ENCODE results near the gene LFNG.

Gene LFNG

GRCh38 chr7:2564970-2565540 lies 45.5 kb downstream of the LFNG start:
- in situ Hi-C loops (cut with HindIII; ENCODE audit: low sequenced_read_pairs), result loop anchor here (5.0 to 10.0 kb wide), 4 partner anchors 57 to 240 kb away; no protein-coding TSS in a partner anchor

- in situ Hi-C loops (cut with HindIII; ENCODE audit: low sequenced_read_pairs), result loop anchor here (5.0 to 10.0 kb wide), 4 partner anchors 56 to 238 kb away; no protein-coding TSS in a partner anchor
Observed at GRCh38 chr7:2566348-2566889, 46.8 kb downstream of the LFNG start.

- in situ Hi-C loops (cut with HindIII; ENCODE audit: low sequenced_read_pairs), result loop anchor here (5.0 to 10.0 kb wide), 4 partner anchors 55 to 238 kb away; no protein-coding TSS in a partner anchor
Observed at GRCh38 chr7:2566890-2567678, 47.5 kb downstream of the LFNG start.

- in situ Hi-C loops (cut with HindIII; ENCODE audit: low sequenced_read_pairs), result loop anchor here (5.0 to 10.0 kb wide), 4 partner anchors 55 to 237 kb away; no protein-coding TSS in a partner anchor
Observed at GRCh38 chr7:2567679-2568278, 48.2 kb downstream of the LFNG start.

DNA sequence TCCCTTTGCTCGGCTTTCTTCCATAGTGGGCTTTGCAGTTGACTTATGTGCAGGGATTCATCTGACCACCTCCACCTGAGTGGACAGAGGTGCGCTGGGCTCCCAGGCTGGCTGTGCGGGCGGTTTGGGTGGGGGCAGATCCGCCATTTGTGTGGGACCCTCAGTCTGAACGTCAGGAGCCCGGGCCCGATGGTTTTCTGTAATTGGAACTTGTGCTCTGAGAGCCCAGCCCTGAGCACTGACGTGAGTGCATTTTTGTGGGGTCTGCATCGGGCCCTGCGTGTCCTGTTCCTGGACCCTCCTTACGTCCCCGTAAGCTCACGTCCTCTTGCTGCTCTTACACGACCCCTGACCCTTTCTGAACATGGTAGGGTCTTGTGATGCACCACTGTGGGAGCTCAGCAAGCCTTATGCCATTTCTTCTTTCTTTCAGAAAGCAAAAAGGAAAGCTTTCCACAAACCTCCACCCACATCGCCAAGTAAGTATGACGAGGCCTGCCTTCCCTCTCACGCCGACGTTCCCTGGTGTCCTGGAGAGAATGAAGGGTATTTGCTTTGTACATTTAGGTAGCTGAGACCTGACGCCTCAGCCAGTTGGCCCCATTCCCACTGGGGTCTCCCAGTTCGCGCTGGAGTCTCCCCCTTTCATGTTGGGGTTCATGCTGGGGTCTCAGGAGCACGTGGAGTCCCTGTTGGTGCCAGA lies 49.1 kb downstream of the LFNG start:
- in situ Hi-C loops (cut with HindIII; ENCODE audit: low sequenced_read_pairs), result loop anchor here (5.0 to 10.0 kb wide), 4 partner anchors 54 to 236 kb away; no protein-coding TSS in a partner anchor

DNA sequence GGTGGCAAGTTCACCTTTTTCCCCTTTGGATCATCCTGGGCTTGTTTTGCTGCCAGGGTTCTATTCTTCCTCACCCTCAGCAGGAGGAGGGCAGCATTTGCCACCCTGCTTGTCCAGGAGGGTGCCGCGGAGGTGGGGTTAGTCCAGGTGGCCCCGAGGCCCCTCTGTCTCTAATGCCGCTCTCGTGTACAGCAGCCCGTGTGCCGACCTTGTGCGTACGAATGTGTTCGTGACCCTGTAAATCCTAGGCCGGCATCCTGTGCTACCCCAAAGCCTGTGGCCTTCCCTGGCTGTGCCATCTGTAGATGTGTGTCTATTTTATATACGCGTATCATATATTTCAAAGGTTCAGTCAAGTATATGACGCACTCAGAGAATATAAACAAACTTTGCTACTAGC lies 49.8 kb downstream of the LFNG start:
- in situ Hi-C loops (cut with HindIII; ENCODE audit: low sequenced_read_pairs), result loop anchor here (5.0 to 10.0 kb wide), 4 partner anchors 53 to 235 kb away; no protein-coding TSS in a partner anchor

DNA sequence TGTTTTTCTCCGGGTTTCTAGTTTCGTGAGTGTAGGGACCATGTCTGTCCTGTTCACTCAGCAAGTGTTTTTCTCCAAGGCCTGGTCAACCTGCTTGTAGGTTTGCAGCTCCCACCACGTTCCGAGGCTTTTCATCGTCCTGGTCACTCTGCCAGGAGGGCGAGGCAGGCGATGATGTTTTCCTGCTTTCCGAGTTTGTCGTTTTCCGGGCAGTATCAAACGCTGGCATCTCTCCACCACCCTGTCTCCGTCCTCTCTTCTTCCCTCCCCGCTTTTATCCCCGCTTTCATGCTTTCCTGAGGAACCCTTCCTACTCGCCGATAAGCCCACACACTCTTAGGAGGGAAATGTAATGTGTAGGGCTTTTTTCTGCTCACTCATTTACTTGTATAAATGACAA lies 50.4 kb downstream of the LFNG start:
- in situ Hi-C loops (cut with HindIII; ENCODE audit: low sequenced_read_pairs), result no loop called here

DNA sequence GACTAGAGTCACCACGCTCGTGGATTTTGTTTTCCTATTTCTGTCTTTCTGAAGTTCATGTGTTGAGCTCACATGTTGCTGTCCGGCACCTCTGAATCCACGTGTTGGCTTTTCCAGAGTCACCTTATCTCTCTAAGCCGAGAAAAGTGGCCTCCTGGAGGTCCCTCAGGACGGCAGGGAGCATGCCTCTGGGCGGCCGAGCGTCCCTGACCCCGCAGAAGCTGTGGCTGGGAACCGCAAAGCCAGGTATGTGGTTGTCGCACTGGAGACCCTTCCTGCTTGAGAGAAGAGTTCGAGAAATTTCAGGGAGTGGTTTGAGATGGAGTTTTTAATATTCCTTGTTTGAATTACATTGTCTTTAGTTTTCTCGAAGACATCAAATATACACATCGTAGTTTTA lies 51.8 kb downstream of the LFNG start:
- in situ Hi-C loops (cut with HindIII; ENCODE audit: low sequenced_read_pairs), result no loop called here

DNA sequence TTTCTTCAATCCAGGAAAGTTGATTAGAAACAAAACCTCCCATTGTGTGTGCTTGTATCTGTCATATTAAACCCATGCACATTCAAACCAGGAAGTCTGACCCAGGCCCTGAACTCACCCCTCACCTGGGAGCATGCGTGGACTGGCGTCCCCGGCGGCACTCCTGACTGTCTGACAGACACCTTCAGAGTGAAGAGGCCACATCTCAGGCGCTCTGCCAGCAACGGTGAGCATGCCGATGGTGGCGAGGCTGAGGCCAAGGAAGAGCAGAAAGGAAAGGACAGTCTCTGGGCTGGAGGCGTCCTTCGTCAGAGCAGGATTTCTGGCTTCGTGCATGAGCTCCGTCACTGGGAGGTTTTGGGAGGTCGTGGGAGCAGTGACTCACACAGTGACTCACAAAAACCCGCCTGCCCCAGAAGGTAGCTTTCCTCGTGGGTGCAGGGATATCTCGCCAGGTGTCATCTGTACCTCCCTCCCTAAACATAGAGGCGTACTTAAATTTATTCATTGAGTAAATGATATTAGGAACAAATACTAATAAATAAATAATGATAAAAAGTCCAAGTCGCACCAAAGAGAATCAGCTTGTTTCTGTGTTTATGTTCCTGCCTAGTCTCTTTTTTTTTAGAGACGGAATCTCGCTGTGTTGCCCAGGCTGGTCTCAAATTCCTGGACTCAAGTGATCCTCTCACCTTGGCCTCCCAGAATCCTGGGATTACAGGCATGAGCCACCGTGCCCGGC lies 52.7 kb downstream of the LFNG start:
- in situ Hi-C loops (cut with HindIII; ENCODE audit: low sequenced_read_pairs), result no loop called here

- in situ Hi-C loops (cut with HindIII; ENCODE audit: low sequenced_read_pairs), result no loop called here
Observed at GRCh38 chr7:2573761-2574160, 54.2 kb downstream of the LFNG start.

DNA sequence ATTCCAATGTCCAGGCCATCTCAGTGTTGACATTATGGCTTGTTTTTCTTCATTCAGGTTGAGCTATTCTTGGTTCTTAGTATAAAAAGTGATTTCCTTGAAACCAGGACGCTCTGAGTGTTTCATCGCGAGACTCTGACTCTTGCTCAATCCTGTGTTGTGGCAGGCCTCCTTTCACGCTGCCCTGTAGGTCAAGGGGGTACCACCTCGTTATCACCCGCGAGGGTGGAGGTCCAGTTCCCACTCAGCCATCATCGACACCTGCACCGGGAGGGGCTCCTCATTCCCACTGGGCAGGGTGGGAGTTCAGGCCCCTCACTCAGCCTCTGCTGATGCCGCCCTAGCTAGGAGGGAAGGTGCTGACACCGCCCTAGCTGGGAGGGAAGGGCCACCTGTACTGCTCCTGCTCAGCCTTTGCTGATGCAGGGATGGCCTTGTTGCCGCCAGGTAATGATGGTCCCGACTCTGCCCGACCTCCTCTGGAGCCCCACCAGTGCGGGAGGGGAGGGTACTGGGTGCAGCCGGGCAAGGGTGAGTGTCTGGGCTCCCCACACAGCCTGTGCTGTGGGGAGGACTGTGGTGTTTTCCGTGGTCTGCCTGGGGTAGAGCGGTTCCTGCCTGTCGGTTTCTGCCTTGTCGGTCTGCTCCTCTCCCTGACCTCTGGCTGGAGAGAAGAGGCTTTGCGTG lies 55.6 kb downstream of the LFNG start:
- in situ Hi-C loops (cut with HindIII; ENCODE audit: low sequenced_read_pairs), result no loop called here

- in situ Hi-C loops (cut with HindIII; ENCODE audit: low sequenced_read_pairs), result no loop called here
Observed at GRCh38 chr7:2575733-2576340, 56.3 kb downstream of the LFNG start.

- in situ Hi-C loops (cut with HindIII; ENCODE audit: low sequenced_read_pairs), result no loop called here
Observed at GRCh38 chr7:2576742-2577491, 57.3 kb downstream of the LFNG start.

Data from endothelial cell of hepatic sinusoid (primary cell).